Measurements from ENCODE around the gene BANF2.
"Not testable (repeated sequence)": the region's sequence is repeated elsewhere in the genome, so short reads cannot be mapped to it uniquely, and the experiment has no call there.

BANF2 gene

DNA sequence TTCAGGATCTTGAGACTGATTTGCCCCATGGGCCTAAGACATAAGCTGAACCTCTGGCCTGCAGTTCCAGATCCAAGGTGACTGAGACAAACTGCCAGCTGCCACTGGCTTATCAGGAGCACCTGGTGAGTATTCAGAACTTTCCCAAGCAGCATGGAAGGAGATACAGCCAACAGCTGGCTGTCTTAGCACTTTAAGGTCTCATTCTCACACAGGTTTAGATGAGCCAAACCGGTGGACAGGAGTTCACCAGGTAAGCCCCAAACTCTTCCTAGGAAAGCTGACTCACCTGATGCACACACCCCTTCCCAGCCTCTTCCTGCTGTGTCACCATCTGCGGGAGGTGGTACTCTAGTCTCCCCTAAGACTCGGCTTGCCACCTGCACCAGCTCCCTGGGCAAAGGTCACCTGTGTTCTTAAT lies at the start of gene BANF2:
Gene BANF2, plus strand, starts transcription at position 36 of the 421 bp plus-strand sequence. CDS start 25,060 bp downstream, outside the sequence.
- no peaks in the 10 kb centered on the region for H3K4me1 Mint-ChIP-seq
- H3K27me3 Mint-ChIP-seq, result no peaks in the 10 kb centered on the region

DNA sequence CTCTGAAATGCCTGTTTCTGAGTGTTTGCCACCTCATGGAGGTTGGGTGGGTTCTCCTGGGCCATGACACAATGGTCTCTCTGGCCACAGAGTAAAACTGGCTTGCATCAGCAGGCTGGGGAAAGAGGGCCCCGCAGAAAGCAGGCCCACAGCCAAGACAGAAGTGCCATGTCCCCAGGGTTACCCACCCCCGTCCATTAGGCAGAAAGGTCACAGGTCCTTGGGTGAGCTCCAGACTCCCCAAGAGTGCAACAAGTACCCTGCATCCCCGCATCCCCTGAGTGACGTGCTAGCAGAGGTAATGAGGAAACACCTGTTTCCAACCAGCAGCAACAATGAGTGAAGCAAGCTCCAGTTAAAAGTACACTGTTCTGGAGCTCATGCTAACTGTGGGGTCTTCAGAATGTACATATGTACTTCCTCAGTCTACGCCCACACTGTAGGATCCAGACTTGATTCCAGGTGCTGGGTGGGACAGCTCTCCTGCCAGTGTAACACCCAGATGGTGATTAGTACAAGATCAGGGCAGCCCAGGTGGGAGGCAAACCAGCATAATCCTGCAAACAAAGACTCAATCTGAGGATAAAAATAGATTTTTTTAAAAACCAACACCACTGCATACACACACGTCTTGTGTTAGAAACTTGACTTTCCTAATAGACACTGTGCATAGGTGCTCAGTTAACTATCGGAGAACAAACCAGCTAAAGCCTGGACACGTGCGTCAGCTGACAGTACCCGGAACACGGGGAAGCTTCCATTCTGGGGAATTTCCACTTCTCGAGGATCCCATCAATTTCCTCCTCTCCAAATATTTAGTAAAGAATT lies 49.3 kb upstream of the BANF2 start:
- no peak overlapping the region for H3K4me3 Mint-ChIP-seq
- DNase-seq (no peak), ATAC-seq (no peak)
- H3K9me3 Mint-ChIP-seq, result no peaks in the 10 kb centered on the region
- no peaks in the 10 kb centered on the region for H3K36me3 Mint-ChIP-seq (ENCODE audit: low read depth)
- H3K27me3 Mint-ChIP-seq, result no peaks in the 10 kb centered on the region
- H3K4me1 Mint-ChIP-seq, result peaks cover 27% of the 10 kb centered on the region
- H3K27ac Mint-ChIP-seq, result no peak overlapping the region

More for the DNA sequence above, at the start of gene BANF2:
- Mint-ChIP-seq H3K27ac (no peak within 1 kb of the TSS), H3K36me3 (ENCODE audit: low read depth) (no peaks in the 10 kb centered on the region), H3K4me3 (no peak within 1 kb of the TSS), H3K9me3 (no peaks in the 10 kb centered on the region)
- DNase-seq, result no peak
- ATAC-seq, result no peak

DNA sequence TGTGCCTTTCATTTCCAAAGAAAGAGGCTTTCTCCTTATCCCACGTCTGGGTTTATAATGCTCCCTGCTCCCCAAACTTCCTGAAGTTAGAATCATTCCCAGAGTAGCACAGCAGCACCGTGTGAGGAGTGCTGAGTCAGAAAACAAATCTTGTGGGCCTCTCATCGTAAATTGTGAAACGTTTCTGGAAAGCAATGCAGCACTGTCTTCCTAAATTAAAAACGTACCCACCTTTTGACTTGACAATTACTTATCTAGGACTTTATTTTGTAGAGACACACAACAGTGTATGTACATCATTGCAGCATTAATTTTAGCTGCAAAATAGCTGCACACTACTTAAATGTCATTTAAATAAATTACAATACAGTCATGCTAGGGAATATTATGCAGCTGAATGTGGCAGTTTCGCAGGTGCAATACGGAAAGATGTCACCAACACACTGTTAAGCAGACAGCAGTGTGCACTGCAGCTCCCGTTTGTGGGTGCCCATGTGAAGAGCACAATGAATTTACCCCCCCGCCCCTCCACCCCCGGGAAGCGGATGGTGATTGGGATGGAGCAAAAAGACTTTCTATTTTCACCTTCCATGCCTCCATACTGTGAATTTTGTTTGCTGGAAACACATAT lies 48.5 kb upstream of the BANF2 start:
- ATAC-seq (no peak), DNase-seq (no peak)
- H3K9me3 Mint-ChIP-seq, result no peaks in the 10 kb centered on the region
- no peak overlapping the region for H3K4me3 Mint-ChIP-seq
- H3K27ac Mint-ChIP-seq, result no peak overlapping the region
- peaks cover 32% of the 10 kb centered on the region for H3K4me1 Mint-ChIP-seq
- H3K36me3 Mint-ChIP-seq (ENCODE audit: low read depth), result no peaks in the 10 kb centered on the region
- H3K27me3 Mint-ChIP-seq, result no peaks in the 10 kb centered on the region

DNA sequence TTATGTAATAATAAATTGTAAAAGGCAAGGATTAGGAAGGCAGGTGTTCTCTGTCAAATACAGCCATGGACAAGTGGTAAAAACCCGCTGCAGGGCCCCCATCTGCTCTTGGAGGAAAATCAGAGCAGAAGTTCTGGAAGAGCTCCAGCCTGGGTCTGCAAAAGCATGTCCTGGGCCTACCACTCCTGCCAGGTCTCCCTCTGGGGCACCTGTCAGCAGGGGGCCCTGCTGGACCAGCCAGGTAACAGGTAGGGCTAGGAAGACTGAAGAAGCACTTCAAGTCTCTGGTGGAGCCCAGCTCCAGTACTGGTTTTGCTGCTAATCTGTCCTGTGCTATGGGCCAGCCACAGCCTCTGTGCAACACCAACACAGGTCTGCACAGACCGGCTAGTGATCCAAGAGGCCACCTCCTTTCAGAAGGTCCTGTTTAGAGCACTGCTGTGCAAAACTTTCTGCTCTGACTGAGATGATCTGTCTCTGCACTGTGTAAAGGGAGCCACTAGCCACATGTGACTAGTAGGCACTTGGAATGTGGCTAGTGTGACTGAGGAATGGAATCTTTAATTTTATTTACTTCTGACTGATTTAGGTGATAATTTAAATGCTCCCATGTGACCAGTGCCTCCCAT lies 47.9 kb upstream of the BANF2 start:
- Mint-ChIP-seq H3K9me3 (no peaks in the 10 kb centered on the region), H3K4me1 (peaks cover 35% of the 10 kb centered on the region), H3K4me3 (no peak overlapping the region), H3K36me3 (ENCODE audit: low read depth) (peaks cover 4% of the 10 kb centered on the region), H3K27me3 (no peaks in the 10 kb centered on the region), H3K27ac (no peak overlapping the region)
- DNase-seq, result no peak
- no peak for ATAC-seq

DNA sequence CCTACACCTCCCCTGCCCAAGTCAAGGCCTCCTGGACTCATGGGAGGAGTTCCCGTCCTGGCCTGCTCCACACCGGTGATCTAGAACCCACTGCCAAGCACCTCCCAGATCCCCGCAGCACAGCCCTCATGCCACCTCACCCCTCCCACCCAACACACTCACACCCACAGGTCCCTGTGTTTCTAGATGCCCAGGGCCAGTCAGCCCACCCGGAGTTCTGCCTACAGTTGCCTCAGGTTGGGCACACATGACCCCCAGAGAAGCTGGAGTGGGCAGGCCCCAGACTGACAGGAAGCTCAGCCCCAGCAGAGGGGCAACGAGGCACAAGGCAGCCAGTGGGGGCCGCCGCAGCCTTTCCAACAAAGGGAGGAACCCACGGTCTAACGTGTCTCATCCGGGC lies 47.4 kb upstream of the BANF2 start:
- H3K27ac Mint-ChIP-seq, result no peak overlapping the region
- no peaks in the 10 kb centered on the region for H3K27me3 Mint-ChIP-seq
- ATAC-seq (no peak), DNase-seq (no peak)
- peaks cover 35% of the 10 kb centered on the region for H3K4me1 Mint-ChIP-seq
- H3K4me3 Mint-ChIP-seq, result no peak overlapping the region
- H3K9me3 Mint-ChIP-seq, result no peaks in the 10 kb centered on the region
- peaks cover 7% of the 10 kb centered on the region for H3K36me3 Mint-ChIP-seq (ENCODE audit: low read depth)

DNA sequence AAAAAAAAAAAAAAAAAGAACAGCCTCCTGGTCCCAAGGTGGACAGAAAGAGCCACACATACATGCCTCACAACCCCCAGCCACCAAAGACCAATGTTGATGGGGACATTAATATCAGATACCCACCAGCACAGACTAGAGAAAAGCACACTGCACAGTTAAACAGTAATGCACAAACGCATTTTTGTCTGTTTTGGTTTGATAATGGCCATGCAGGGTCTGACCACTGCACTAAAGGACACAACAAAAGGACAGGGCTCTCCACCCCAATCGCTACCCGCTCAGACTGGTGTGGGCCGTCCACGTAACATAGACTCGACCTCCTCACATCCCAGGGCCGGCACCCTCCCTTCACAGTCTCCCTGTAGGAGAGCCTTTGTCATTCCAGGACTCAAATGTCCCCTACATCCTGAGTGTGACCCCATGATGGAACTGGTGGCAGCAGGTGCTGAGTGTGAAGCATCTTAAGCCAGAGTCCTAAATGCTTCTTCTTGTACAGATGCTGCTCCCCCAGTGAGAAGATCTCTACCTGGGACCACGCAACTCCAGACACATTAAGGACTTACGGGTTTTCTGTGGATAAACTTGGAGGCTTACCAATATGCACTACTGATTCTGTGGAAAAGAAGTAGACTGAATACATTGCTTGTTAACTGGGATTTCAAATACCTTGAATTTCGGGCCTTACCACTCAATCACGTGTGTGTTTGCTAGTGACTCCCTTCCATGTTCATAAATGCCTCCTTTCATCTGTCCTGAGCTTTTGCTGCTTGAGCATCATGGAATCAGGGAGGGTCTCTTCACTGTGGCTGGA lies 45.7 kb upstream of the BANF2 start:
- DNase-seq (no peak), ATAC-seq (no peak)
- no peak overlapping the region for H3K4me3 Mint-ChIP-seq
- H3K4me1 Mint-ChIP-seq, result peaks cover 23% of the 10 kb centered on the region
- no peak overlapping the region for H3K27ac Mint-ChIP-seq
- H3K36me3 Mint-ChIP-seq (ENCODE audit: low read depth), result peaks cover 17% of the 10 kb centered on the region
- H3K27me3 Mint-ChIP-seq, result no peaks in the 10 kb centered on the region
- H3K9me3 Mint-ChIP-seq, result no peaks in the 10 kb centered on the region

DNA sequence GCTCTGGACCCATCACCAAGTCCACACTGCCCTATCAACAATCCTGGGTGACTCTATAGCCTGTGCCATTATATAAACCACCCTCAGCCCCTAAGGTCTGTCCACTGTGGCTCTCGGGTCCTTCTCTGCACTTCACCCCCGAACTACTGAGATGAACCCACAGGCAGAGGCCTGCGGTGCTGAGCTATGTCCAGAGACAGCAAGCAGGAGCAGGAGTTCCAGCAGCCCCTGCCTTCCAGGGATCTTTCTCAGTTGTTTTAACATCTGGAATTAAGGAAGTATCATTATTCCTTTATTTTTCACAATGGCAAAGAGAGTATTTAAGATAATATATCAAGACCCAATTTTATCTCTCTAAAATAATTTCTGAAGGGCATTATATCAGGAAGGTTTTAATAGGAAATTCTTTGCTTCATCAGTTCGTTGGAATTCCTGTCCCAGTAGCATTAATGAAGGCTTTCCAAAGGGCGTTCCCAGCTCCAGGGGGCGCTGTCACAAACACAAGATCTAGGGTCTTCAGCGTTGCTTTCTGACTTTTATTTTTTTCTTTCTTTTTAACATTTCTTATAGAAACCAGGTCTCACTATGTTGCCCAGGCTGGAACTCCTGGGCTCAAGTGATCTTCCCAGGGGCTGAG lies 45.0 kb upstream of the BANF2 start:
- H3K9me3 Mint-ChIP-seq, result no peaks in the 10 kb centered on the region
- peak; percentile 20 for DNase-seq
- peaks cover 19% of the 10 kb centered on the region for H3K36me3 Mint-ChIP-seq (ENCODE audit: low read depth)
- H3K4me3 Mint-ChIP-seq, result no peak overlapping the region
- no peaks in the 10 kb centered on the region for H3K27me3 Mint-ChIP-seq
- H3K4me1 Mint-ChIP-seq, result peaks cover 18% of the 10 kb centered on the region
- no peak overlapping the region for H3K27ac Mint-ChIP-seq
- ATAC-seq, result no peak

DNA sequence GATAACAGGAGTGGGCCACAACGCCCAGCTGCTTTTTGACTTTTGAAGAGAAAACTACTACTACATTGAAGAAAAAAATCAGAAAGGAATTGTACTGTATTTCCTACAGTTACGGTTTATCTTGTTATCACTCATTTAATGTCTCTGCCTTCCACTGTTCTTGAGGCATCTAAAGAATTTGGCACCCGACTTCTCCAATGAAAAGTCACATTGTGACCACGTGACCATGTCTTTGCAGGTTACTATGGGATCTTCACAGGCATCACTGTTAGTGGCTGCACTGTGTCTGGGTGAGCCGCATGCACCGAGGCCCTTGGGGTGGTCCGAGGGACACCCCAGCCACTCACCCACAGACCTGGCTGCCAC lies 44.5 kb upstream of the BANF2 start:
- DNase-seq (no peak), ATAC-seq (no peak)
- no peak overlapping the region for H3K27ac Mint-ChIP-seq
- peaks cover 15% of the 10 kb centered on the region for H3K4me1 Mint-ChIP-seq
- H3K27me3 Mint-ChIP-seq, result no peaks in the 10 kb centered on the region
- no peaks in the 10 kb centered on the region for H3K9me3 Mint-ChIP-seq
- no peak overlapping the region for H3K4me3 Mint-ChIP-seq
- H3K36me3 Mint-ChIP-seq (ENCODE audit: low read depth), result peaks cover 22% of the 10 kb centered on the region

DNA sequence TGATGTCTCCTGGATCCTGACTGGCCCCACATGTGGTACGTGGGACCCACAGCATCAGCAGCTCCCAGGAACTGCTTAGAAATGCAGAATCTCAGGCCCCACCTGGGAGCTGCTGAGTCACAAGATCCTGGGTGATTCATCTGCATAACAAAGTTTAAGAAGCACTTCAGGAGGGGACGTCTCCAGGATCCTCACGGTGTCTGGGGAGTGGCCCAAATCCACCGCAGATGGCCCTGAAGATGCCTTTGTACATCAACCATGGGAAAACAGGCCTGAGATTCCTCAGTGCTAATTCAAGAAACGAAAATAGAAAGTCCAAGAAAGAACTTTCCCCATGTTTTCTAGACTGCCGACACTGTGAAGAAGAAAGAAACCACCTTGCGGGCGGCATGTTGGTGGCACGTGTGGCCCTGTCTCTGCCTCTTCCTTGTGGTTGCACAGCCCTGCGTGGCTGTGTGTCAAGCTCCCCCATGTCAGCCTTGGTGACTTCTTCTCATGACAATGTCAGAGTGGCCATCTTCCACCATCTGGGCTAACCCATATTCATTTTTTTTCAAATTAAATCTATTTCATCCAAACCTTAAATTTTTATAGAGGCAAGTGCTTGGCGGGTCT lies 43.8 kb upstream of the BANF2 start:
- DNase-seq (no peak), ATAC-seq (peak; percentile 39)
- Mint-ChIP-seq H3K27me3 (no peaks in the 10 kb centered on the region), H3K4me3 (no peak overlapping the region), H3K36me3 (ENCODE audit: low read depth) (peaks cover 23% of the 10 kb centered on the region), H3K4me1 (peaks cover 16% of the 10 kb centered on the region), H3K9me3 (no peaks in the 10 kb centered on the region), H3K27ac (no peak overlapping the region)

DNA sequence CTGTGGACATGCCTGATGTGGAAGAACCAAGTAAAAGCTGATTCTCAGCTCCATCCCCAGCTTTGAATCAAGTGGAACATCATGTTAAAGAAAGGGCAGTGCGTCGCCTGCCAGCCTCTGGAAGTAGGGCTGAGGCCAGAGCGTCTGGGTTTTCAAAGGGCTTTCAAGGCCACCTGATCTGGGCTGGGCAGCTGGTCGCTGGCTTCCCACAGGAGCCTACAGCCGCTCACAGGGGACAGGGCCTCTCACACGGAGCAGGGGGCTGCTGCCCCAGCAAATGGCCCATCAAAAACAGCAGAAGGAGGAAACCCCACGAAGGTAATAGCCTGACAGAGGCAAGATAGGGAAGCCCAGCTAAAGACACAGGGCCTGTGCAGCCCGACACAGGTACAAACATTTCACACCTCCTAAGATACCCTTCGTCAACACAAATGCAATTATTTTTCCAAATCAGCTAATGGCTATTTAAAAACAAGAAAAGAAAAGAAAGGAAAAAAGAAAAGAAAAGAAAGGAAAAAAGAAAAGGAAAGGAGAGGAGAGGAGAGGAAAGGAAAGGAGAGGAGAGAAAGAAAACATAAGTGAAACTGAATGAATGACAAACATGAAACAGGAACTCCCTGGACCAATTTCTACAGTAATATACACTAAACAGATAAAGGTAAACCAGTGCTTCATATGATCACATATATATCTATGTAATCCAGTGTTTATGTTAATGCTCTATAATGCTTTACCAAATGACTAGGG lies 42.5 kb upstream of the BANF2 start:
- H3K27me3 Mint-ChIP-seq, result no peaks in the 10 kb centered on the region
- H3K27ac Mint-ChIP-seq, result no peak overlapping the region
- no peaks in the 10 kb centered on the region for H3K9me3 Mint-ChIP-seq
- DNase-seq (no peak), ATAC-seq (no peak)
- H3K4me3 Mint-ChIP-seq, result no peak overlapping the region
- H3K36me3 Mint-ChIP-seq (ENCODE audit: low read depth), result peaks cover 23% of the 10 kb centered on the region
- H3K4me1 Mint-ChIP-seq, result peaks cover 23% of the 10 kb centered on the region

DNA sequence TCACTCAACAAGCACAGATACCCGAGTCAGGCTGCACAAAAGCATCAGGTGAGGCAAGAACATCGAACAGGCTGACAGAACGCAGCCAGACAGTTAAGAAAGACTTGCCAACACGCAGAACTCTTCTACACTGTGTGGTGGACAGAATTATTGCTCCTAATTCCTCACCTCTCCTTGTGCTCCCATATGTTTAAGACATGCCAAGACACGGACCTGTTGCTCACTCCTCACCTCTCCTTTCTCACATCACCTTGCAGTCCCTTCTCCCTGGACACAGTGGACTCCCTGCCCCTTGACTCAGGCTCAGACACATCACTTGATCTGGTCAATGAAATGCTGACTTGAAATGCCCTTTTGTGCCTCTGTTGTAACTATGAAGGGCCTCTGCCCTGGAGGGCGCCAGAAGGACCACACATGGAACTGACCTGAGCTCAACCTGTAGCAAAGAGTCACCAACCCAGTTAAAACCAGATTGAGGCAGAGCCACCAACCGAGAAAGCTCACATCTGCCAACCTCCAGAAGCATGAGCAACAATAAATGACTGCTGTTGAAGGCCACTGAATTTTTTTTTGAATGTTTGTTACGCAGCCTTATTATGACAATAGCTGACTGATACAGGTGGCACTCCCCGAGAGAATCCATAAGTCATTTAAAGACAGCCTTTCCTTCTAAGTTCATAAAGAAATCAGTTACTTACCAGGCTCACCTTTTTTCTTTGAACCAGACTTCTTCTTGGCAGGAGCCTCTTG lies 41.7 kb upstream of the BANF2 start:
- no peaks in the 10 kb centered on the region for H3K9me3 Mint-ChIP-seq
- DNase-seq (no peak), ATAC-seq (no peak)
- peaks cover 31% of the 10 kb centered on the region for H3K4me1 Mint-ChIP-seq
- no peak overlapping the region for H3K4me3 Mint-ChIP-seq
- no peak overlapping the region for H3K27ac Mint-ChIP-seq
- H3K27me3 Mint-ChIP-seq, result no peaks in the 10 kb centered on the region
- peaks cover 23% of the 10 kb centered on the region for H3K36me3 Mint-ChIP-seq (ENCODE audit: low read depth)

DNA sequence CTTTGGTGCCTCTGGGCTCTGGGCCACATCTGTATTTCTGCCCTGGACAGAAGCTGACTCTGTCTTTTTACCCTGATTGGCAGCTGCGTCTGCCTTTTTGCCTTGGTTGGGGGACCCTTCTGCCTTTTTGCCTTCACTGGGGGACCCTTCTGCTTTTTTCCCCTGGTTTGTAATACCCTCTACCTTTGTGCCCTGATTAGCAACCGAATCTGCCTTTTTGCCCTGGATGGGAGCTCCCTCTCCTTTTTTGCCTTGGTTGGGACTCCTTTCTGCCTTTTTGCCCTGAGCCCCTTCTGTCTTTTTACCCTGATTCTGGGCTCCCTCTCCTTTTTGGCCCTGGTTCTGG lies 41.1 kb upstream of the BANF2 start:
- DNase-seq, result no peak
- Mint-ChIP-seq H3K36me3 (ENCODE audit: low read depth) (peaks cover 23% of the 10 kb centered on the region), H3K4me3 (no peak overlapping the region), H3K9me3 (no peaks in the 10 kb centered on the region), H3K4me1 (peaks cover 36% of the 10 kb centered on the region), H3K27ac (no peak overlapping the region), H3K27me3 (no peaks in the 10 kb centered on the region)
- no peak for ATAC-seq

DNA sequence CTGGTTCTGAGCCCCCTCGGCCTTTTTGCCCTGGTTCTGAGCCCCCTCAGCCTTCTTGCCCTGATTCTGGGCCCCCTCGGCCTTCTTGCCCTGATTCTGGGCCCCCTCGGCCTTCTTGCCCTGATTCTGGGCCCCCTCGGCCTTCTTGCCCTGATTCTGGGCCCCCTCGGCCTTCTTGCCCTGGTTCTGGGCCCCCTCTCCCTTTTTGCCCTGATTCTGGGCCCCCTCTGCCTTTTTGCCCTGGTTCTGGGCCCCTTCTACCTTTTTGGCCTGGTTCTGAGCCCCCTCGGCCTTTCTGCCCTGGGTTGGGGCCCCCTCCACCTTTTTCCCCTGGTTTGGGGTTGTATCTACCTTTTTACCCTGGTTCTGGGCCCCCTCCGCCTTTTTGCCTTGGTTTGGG lies 40.4 kb upstream of the BANF2 start:
- not testable (repeated sequence) for H3K9me3 Mint-ChIP-seq, DNase-seq, H3K27ac Mint-ChIP-seq, H3K27me3 Mint-ChIP-seq, H3K4me3 Mint-ChIP-seq, ATAC-seq
- Mint-ChIP-seq H3K36me3 (ENCODE audit: low read depth) (peaks cover 23% of the 10 kb centered on the region), H3K4me1 (peaks cover 44% of the 10 kb centered on the region)

Data from activated naive CD8-positive, alpha-beta T cell treated with anti-CD3 and anti-CD28 coated beads, Interleukin-2, amount 50 U/mL, for 24 hours (primary cell).